ENCODE measurements around the gene ACTMAP. TPM values are rescaled to one million over a fixed set of nuclear protein-coding genes. Genes with fewer than 3 reads are reported as not detected.
"Not testable (repeated sequence)": the region's sequence is repeated elsewhere in the genome, so short reads cannot be mapped to it uniquely, and the experiment has no call there.

Gene ACTMAP
- total and polyA plus RNA-seq, 2 experiments from 2014 or later = 9.6 to 30.4 TPM

DNA sequence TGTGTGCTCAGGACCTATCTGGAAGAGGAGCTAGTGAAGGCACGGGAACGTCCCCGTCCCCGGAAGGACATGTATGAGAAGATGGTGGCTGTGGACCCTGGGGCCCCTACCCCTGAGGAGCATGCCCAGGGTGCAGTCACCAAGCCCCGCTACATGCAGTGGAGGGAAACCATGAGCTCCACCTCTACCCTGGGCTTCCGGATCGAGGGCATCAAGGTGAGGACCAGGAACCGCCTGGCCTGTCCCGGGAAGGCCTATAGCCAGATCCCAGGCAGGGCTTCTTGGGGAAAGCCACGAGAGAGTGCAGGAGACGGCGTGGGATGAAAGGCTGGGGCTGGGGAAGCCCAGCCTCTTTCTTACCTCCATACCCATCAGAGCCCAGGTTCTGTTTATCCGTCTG lies 17.1 kb downstream of the ACTMAP start:
- Histone ChIP-seq H3K27me3 (no peaks in the 10 kb centered on the region), H3K27ac (no peak overlapping the region), H3K4me3 (no peak overlapping the region), H3K9me3 (ENCODE audit: low read depth) (no peaks in the 10 kb centered on the region), H3K4me1 (ENCODE audit: low read depth) (no peaks in the 10 kb centered on the region), H3K36me3 (peaks cover 40% of the 10 kb centered on the region)
- TF ChIP-seq, protein P1, sequence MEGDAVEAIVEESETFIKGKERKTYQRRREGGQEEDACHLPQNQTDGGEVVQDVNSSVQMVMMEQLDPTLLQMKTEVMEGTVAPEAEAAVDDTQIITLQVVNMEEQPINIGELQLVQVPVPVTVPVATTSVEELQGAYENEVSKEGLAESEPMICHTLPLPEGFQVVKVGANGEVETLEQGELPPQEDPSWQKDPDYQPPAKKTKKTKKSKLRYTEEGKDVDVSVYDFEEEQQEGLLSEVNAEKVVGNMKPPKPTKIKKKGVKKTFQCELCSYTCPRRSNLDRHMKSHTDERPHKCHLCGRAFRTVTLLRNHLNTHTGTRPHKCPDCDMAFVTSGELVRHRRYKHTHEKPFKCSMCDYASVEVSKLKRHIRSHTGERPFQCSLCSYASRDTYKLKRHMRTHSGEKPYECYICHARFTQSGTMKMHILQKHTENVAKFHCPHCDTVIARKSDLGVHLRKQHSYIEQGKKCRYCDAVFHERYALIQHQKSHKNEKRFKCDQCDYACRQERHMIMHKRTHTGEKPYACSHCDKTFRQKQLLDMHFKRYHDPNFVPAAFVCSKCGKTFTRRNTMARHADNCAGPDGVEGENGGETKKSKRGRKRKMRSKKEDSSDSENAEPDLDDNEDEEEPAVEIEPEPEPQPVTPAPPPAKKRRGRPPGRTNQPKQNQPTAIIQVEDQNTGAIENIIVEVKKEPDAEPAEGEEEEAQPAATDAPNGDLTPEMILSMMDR (IDR thresholded peaks at IDR 0.05; ENCODE audit: low read depth, low read length) = no peak
- no peak for DNase-seq (ENCODE audit: low read depth in 1 of 2, low spot score in 1 of 2)

DNA sequence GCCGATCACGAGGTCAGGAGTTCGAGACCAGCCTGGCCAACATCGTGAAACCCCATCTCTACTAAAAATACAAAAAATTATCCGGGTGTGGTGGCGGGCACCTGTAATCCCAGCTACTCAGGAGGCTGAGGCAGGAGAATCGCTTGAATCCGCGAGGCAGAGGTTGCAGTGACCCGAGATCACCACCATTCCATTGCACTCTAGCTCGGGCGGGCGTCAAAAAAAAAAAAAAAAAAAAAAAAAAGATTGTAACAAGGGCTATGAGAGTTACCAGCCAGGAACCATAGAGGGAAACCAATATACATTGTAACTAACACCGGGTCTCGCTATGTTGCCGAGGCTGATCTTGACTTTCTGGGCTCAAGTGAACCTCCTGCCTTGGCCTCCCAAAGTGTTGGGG lies 18.0 kb downstream of the ACTMAP start:
- not testable (repeated sequence) for H3K27ac ChIP-seq; DNase-seq (ENCODE audit: low read depth in 1 of 2, low spot score in 1 of 2); H3K4me3 ChIP-seq; H3K4me1 ChIP-seq (ENCODE audit: low read depth); H3K27me3 ChIP-seq; H3K9me3 ChIP-seq (ENCODE audit: low read depth)
- H3K36me3 ChIP-seq = peaks cover 40% of the 10 kb centered on the region

DNA sequence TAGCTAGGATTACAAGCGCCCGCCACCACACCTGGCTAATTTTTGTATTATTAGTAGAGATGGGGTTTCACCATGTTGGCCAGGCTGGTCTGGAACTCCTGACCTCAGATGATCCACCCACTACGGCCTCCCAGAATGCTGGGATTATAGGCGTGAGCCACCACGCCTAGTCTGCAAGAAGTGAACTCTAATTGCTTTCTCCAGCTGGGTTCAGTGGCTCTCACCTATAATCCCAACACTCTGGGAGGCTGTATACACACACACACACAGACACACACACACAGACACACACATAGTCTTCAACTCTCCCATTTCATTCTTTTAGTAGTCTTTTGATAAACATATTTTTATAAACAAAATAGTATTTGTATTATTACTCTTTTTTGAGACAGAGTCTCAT lies 20.2 kb downstream of the ACTMAP start:
- H3K36me3 ChIP-seq = peaks cover 34% of the 10 kb centered on the region
- not testable (repeated sequence) for H3K4me1 ChIP-seq (ENCODE audit: low read depth); H3K27me3 ChIP-seq; H3K9me3 ChIP-seq (ENCODE audit: low read depth); H3K4me3 ChIP-seq; DNase-seq (ENCODE audit: low read depth in 1 of 2, low spot score in 1 of 2); H3K27ac ChIP-seq

DNA sequence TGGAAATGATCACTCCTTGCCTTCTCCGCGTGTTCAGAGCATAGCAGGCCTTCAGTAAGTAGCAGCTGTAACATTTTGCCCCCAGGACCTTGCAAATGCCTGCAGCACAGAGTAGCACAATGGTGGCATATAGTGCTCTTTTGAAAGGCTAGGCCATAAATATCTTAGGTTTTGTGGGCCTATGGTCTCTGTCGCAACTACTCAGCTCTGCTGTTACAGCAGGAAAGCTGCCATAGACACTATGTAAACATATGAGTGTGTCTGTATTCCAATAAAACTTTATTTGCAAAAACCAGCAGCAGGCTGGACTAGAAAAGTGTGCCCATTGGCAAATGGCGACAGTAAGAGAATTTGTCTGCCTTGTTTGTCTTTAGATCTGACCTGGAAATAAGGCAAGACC lies 24.0 kb downstream of the ACTMAP start:
- H3K4me3 ChIP-seq = no peak overlapping the region
- no peaks in the 10 kb centered on the region for H3K27me3 ChIP-seq
- H3K9me3 ChIP-seq (ENCODE audit: low read depth) = no peaks in the 10 kb centered on the region
- no peaks in the 10 kb centered on the region for H3K4me1 ChIP-seq (ENCODE audit: low read depth)
- no peak for DNase-seq (ENCODE audit: low read depth in 1 of 2, low spot score in 1 of 2)
- H3K36me3 ChIP-seq = peaks cover 21% of the 10 kb centered on the region
- TF ChIP-seq, protein P1 (IDR thresholded peaks at IDR 0.05; ENCODE audit: low read depth, low read length) = no peak
- H3K27ac ChIP-seq = no peak overlapping the region

DNA sequence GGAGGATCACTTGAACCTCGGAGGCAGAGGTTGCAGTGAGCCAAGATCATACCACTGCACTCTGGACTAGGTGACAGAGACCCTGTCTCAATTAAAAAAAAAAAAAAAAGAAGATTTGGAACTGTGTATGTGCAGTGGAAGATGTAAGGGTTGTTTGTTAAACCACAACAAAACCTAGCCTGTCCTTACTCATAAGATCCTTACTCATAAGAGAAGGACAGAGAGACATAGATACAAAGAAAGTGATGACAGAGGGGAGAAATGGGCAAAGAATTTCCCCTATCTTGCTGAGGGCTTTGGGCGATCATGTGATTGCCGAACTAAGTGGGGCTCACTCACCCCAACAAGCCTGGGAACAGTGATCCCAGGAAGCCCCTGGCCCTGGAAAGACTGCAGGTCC lies 25.4 kb downstream of the ACTMAP start:
- DNase-seq (ENCODE audit: low read depth in 1 of 2, low spot score in 1 of 2) = no peak
- Histone ChIP-seq H3K27me3 (no peaks in the 10 kb centered on the region), H3K27ac (no peak overlapping the region), H3K36me3 (peaks cover 8% of the 10 kb centered on the region), H3K4me1 (ENCODE audit: low read depth) (no peaks in the 10 kb centered on the region), H3K9me3 (ENCODE audit: low read depth) (no peaks in the 10 kb centered on the region), H3K4me3 (no peak overlapping the region)
- TF ChIP-seq, protein P1 (IDR thresholded peaks at IDR 0.05; ENCODE audit: low read depth, low read length) = no peak

DNA sequence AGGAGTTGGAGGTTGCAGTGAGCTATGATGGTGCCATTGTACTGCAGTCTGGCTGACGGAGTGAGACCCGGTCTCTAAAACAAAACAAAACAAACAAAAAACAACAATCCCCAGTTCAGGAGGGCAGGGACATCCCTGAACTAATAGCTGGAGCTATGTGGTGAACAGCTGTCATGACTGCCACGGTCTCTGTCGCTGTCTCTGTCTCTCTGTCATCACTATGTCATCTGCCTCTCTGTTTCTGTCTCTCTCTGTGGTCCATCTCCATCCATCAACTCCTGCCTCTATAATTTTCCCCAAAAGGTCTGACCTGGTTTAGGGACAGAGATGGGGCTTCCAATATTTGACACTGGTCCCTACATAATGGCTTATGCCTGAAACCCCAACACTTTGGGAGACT lies 26.0 kb downstream of the ACTMAP start:
- H3K27me3 ChIP-seq = no peaks in the 10 kb centered on the region
- TF ChIP-seq, protein P1 (IDR thresholded peaks at IDR 0.05; ENCODE audit: low read depth, low read length) = no peak
- no peak overlapping the region for H3K4me3 ChIP-seq
- H3K9me3 ChIP-seq (ENCODE audit: low read depth) = no peaks in the 10 kb centered on the region
- H3K4me1 ChIP-seq (ENCODE audit: low read depth) = peaks cover 3% of the 10 kb centered on the region
- H3K36me3 ChIP-seq = peaks cover 6% of the 10 kb centered on the region
- no peak overlapping the region for H3K27ac ChIP-seq
- DNase-seq (ENCODE audit: low read depth in 1 of 2, low spot score in 1 of 2) = no peak

DNA sequence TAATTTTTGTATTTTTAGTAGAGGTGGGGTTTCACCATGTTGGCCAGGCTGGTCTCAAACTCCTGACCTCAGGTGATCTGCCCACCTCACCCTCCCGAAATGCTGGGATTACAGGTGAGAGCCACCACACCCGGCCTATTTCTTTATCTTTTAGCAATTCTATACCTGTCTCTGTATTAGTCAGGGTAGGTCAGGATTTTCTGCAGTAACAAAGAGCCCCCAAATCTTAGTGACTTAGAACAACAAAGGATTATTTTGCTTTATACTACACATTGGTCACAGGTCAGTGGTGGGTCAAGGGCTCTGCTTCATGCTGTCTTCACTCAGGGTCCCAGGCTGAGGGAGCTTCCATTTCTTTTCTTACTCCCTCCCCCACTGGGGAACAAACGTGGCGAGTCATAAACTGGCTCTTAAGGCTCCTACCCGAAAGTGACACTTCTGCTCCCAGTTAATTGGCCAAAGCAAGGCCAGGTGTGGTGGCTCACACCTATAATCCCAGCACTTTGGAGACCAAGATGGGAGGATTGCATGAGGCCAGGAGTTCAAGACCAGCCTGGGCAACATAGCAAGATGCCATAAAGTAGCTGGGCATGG lies 26.5 kb downstream of the ACTMAP start:
- H3K9me3 ChIP-seq (ENCODE audit: low read depth) = no peaks in the 10 kb centered on the region
- H3K4me3 ChIP-seq = no peak overlapping the region
- TF ChIP-seq, protein P1 (IDR thresholded peaks at IDR 0.05; ENCODE audit: low read depth, low read length) = no peak
- H3K27me3 ChIP-seq = no peaks in the 10 kb centered on the region
- no peak overlapping the region for H3K27ac ChIP-seq
- DNase-seq (ENCODE audit: low read depth in 1 of 2, low spot score in 1 of 2) = no peak
- peaks cover 6% of the 10 kb centered on the region for H3K36me3 ChIP-seq
- peaks cover 3% of the 10 kb centered on the region for H3K4me1 ChIP-seq (ENCODE audit: low read depth)
